ENCODE measurements around the gene HOXD4.

The HOXD4 gene

DNA sequence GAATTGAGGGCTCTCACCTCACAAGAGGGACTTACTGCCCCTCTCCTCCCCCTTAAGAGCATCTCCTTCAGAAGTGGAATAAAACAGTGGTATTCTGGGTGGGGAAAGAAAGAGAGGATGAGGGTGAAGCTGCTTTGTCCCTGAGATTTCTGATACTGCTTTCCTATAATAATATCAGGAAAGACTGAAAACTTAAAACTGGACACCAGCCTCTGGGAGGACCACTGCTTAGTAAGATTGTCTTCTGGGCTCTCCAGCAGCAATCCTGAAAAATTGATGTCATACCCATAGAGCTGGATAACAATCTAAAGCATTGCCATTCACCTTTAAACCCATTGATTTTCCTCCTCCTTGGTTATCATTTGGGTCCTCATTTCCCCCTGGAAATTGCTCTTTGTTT is 4.7 kb upstream of the HOXD4 start:
- Histone ChIP-seq H3K4me3 (no peak overlapping the region), H3K27ac (no peak overlapping the region)
- DNase-seq (ENCODE audit: low spot score): no peak
- TF ChIP-seq, protein P1, sequence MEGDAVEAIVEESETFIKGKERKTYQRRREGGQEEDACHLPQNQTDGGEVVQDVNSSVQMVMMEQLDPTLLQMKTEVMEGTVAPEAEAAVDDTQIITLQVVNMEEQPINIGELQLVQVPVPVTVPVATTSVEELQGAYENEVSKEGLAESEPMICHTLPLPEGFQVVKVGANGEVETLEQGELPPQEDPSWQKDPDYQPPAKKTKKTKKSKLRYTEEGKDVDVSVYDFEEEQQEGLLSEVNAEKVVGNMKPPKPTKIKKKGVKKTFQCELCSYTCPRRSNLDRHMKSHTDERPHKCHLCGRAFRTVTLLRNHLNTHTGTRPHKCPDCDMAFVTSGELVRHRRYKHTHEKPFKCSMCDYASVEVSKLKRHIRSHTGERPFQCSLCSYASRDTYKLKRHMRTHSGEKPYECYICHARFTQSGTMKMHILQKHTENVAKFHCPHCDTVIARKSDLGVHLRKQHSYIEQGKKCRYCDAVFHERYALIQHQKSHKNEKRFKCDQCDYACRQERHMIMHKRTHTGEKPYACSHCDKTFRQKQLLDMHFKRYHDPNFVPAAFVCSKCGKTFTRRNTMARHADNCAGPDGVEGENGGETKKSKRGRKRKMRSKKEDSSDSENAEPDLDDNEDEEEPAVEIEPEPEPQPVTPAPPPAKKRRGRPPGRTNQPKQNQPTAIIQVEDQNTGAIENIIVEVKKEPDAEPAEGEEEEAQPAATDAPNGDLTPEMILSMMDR (IDR thresholded peaks at IDR 0.05): no peak

DNA sequence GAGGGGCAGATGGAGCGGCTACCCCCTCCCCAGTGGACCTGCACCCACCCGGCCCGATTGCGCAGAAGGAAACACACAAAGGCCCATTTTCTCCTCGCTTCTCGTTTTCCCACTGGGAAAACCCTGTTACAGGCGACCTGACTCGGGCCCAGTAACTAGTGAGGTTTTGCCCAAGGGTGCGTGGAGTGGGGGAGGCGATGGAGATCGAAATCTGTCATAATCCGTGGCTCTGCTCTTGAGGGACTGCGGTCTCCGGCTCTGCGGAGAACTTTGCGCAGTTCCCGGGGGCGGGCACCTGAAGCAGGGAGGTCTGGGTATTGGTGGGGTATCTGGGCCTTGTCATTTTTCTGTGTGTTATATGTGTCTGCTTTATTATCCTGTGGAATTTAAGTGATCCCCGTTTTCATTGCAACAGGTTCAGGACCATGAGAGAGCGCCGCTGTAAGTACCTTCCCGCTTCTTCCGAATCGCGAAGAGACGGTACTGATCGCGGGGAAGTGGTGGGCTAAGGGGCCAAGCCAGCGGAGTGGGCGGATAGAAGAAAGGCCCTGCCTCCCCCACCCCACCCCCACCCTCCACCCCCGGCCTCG is 4.0 kb upstream of the HOXD4 start:
- no peak overlapping the region for H3K27ac ChIP-seq
- no peak for DNase-seq (ENCODE audit: low spot score)
- TF ChIP-seq, protein P1 (IDR thresholded peaks at IDR 0.05): no peak
- no peak overlapping the region for H3K4me3 ChIP-seq

GRCh38 chr2:176147800-176148496 is 3.4 kb upstream of the HOXD4 start:
- TF ChIP-seq, protein P1 (IDR thresholded peaks at IDR 0.05): no peak
- no peak overlapping the region for H3K4me3 ChIP-seq
- H3K27ac ChIP-seq: no peak overlapping the region
- DNase-seq (ENCODE audit: low spot score): no peak

GRCh38 chr2:176148751-176149421 is 2.5 kb upstream of the HOXD4 start:
- H3K27ac ChIP-seq: no peak overlapping the region
- DNase-seq (ENCODE audit: low spot score): no peak

DNA sequence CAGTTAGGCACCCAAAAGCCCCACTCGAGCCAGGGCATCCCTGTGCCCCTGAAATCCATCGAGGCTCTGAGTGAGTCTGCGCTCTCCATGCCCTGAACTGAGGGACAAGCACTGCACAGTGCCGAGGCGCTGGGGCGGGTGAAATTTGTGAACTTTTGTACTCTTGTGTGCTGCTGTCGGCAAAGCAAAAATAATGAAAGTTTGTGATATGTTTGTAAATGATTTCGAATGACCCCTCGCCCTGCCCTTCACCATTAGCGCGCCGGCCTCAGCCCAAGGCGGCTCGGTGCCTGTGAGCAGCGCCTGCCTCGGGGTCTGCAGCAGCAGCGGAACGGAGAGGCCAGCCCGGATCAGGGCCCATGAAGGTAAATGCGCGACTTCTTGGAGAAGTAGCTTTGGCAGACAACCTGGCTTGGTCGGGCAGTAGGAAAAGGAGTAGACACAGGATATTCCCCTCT is 1.8 kb upstream of the HOXD4 start:
- Histone ChIP-seq H3K27ac (no peak overlapping the region), H3K4me3 (no peak overlapping the region)
- DNase-seq (ENCODE audit: low spot score): no peak
- TF ChIP-seq, protein P1 (IDR thresholded peaks at IDR 0.05): no peak

More at GRCh38 chr2:176148751-176149421, 2.5 kb upstream of the HOXD4 start:
- H3K4me3 ChIP-seq: no peak overlapping the region
- TF ChIP-seq, protein P1 (IDR thresholded peaks at IDR 0.05): no peak

GRCh38 chr2:176149939-176150583 is 1.3 kb upstream of the HOXD4 start:
- H3K27ac ChIP-seq: no peak overlapping the region
- TF ChIP-seq, protein P1 (IDR thresholded peaks at IDR 0.05): no peak
- no peak for DNase-seq (ENCODE audit: low spot score)
- H3K4me3 ChIP-seq: no peak overlapping the region

Measured in coronary artery (tissue), 2 donors.